Measurements from ENCODE around the gene MAN2A2. TPM values are rescaled to one million over a fixed set of nuclear protein-coding genes. Genes with fewer than 3 reads are reported as not detected.

MAN2A2 gene
- total and polyA plus RNA-seq, 2 of the 8 experiments (the other 6 are each of a cell fraction or from before 2014, with no cell fraction given), result 23.1 to 29.7 TPM

DNA sequence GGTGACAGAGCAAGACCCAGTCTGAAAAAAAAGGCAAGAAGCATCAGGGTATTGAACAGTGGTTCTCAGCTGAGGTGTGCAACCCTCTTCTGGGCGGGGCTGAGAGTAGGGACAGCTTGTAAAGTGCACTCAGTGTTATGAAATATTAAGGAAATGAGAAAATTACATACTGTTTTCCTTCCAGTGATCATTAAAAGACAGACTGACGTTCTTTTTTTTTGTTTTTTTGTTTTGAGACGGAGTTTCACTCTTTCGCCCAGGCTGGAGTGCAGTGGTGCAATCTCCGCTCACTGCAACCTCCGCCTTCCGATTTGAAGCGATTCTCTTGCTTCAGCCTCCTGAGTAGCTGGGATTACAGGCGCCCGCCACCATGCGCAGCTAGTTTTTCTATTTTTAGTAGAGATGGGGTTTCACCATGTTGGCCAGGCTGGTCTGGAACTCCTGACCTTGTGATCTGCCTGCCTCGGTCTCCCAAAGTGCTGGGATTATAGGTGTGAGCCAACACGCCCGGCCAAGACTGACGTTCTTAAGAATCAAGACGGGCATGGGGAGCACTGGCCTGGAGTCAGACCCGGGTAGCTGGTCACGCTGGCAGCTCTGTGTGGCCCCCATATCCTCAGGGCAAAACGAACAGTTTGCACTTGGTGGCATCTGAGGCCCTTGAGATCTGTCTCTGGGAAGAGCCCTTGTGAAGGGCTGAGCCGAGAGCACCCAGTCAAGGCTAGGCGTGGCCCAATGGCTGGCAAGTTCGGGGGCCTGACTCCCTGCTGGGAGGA lies 11.4 kb downstream of the MAN2A2 start (continued):
- TF ChIP-seq, protein P1, sequence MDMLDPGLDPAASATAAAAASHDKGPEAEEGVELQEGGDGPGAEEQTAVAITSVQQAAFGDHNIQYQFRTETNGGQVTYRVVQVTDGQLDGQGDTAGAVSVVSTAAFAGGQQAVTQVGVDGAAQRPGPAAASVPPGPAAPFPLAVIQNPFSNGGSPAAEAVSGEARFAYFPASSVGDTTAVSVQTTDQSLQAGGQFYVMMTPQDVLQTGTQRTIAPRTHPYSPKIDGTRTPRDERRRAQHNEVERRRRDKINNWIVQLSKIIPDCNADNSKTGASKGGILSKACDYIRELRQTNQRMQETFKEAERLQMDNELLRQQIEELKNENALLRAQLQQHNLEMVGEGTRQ (IDR thresholded peaks at IDR 0.05; ENCODE audit: low read length), result no peak
- TF ChIP-seq KDM5A (IDR thresholded peaks at IDR 0.05; ENCODE audit: low read length) (no peak), FOSL1 (IDR thresholded peaks at IDR 0.05; ENCODE audit: insufficient read depth, low read depth, low read length) (no peak), CBX5 (IDR thresholded peaks at IDR 0.05; ENCODE audit: low read depth, low read length) (no peak), JUN (IDR thresholded peaks at IDR 0.05; ENCODE audit: low read depth, low read length) (no peak), POU5F1 (IDR thresholded peaks at IDR 0.05; ENCODE audit: low read depth, low read length) (no peak), NRF1 (IDR thresholded peaks at IDR 0.05; ENCODE audit: low read depth, low read length) (no peak), RNF2 (IDR thresholded peaks at IDR 0.05; ENCODE audit: borderline replicate concordance, low read depth, low read length, missing control alignments, poor library complexity, severe bottlenecking) (no peak)
